Esophagus squamous epithelium (tissue), 4 donors: ENCODE measurements around the gene ANKRD11.

Experiments
- POLR2A ChIP-seq, 4 donors: fragments of 450-650 bp; IDR thresholded peaks; one replicate each; pipeline ENCODE4 v1.6.1; 2017; ENCODE audit warnings: antibody characterized with exemption in 4 of 4, mild to moderate bottlenecking in 4 of 4, moderate library complexity in 3 of 4
- TF ChIP-seq, protein P1 (sequence below), 6 experiments: fragments of 450-650 bp in 4 of 6; fragments of 200-600 bp in 2 of 6; sonication (generic) in 2 of 6; IDR thresholded peaks; one replicate each; pipeline ENCODE4 v1.5.1; 2016 to 2019; ENCODE audit warnings: antibody characterized with exemption in 6 of 6, mild to moderate bottlenecking in 4 of 6, moderate library complexity in 4 of 6

DNA sequence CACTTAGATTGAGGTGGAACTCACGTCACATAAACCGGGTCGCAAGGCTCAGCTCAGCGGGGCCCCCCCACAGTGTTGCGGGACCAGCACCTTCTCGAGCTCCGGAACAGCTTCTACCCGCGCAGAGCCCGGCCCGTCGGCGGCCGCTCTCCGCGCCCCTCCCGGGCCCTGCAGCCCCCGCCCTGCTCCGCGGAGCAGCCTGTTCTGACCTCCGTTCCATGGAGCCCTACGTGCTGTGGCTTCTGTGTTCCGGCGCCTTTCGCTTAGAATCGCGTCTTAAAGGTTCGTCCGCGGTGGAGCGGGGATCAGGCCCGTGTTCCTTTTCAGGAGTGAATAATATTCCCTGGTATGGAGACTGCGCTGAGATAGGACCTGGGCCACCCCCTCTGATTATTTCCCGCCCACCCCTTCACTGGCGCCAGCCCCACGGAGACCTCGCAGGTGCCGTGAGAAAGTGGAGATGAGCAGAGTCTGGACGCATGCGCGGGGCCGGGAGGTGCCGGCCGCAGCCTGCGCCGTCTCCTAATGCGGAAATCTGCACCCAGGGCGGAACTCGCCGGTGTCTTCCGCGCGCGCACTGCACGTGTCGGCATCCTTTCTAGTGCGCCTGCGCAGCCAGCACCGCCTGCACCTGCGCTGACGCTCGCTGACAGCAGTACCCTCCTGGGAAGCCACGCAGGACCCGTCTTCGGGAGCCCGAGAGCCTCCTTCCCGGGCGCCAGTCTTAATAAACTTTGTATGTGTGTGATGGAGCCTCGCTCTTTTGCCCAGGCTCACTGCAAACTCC lies 242.0 kb downstream of the ANKRD11 start:
- TF ChIP-seq, protein P1, sequence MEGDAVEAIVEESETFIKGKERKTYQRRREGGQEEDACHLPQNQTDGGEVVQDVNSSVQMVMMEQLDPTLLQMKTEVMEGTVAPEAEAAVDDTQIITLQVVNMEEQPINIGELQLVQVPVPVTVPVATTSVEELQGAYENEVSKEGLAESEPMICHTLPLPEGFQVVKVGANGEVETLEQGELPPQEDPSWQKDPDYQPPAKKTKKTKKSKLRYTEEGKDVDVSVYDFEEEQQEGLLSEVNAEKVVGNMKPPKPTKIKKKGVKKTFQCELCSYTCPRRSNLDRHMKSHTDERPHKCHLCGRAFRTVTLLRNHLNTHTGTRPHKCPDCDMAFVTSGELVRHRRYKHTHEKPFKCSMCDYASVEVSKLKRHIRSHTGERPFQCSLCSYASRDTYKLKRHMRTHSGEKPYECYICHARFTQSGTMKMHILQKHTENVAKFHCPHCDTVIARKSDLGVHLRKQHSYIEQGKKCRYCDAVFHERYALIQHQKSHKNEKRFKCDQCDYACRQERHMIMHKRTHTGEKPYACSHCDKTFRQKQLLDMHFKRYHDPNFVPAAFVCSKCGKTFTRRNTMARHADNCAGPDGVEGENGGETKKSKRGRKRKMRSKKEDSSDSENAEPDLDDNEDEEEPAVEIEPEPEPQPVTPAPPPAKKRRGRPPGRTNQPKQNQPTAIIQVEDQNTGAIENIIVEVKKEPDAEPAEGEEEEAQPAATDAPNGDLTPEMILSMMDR (IDR thresholded peaks at IDR 0.05): no peak
- TF ChIP-seq POLR2A (IDR thresholded peaks at IDR 0.05): no peak
